ENCODE results near the gene ZFY.
"Not testable (repeated sequence)": the region's sequence is repeated elsewhere in the genome, so short reads cannot be mapped to it uniquely, and the experiment has no call there.

The ZFY gene

DNA sequence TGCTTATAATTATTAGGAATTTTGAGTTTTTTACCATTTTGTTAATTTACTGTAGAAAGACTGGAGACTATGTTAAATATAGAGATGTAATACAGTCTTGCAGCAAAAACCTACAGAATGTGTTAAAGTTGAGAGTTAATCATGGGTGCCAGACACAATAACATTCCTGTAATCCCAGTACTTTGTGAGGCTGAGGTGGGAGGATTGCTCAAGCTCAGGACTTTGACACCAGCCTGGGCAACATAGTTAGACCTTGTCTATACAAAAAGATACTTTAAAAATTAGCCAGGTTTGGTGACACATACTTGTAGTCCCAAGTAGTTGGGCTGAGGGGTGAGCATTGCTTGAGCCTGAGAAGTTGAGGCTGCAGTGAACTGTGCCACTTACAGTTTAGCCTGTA, 17.7 kb downstream of the ZFY start:
- no peaks in the 10 kb centered on the region for H3K4me1 Mint-ChIP-seq (ENCODE audit: low read depth)
- DNase-seq = no peak
- H3K27me3 Mint-ChIP-seq = no peaks in the 10 kb centered on the region
- H3K9me3 Mint-ChIP-seq = no peaks in the 10 kb centered on the region
- H3K27ac Mint-ChIP-seq = no peak overlapping the region
- no peaks in the 10 kb centered on the region for H3K36me3 Mint-ChIP-seq (ENCODE audit: low read depth)
- H3K4me3 Mint-ChIP-seq = no peak overlapping the region

DNA sequence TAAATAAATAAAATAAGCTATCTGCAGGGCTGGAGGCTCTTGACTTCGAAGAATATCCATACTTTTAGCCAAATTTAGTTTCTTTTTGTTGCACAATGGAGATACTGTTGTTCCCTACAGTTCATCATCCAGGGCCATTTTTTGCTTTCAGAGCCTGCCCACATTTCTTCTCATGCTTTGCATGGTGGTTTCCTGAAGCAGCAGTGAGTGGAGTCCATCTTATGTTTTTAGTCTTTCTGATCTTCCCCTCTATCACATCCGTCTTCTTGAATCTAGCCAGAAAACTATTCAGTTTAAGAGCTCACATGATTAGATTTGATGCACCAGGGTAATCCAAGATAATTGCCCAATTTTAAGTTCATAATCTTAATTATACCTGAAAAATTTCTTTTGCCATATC, 19.6 kb downstream of the ZFY start:
- no peak for DNase-seq
- H3K36me3 Mint-ChIP-seq (ENCODE audit: low read depth) = no peaks in the 10 kb centered on the region
- no peaks in the 10 kb centered on the region for H3K27me3 Mint-ChIP-seq
- no peaks in the 10 kb centered on the region for H3K9me3 Mint-ChIP-seq
- H3K27ac Mint-ChIP-seq = no peak overlapping the region
- H3K4me3 Mint-ChIP-seq = no peak overlapping the region
- no peaks in the 10 kb centered on the region for H3K4me1 Mint-ChIP-seq (ENCODE audit: low read depth)

DNA sequence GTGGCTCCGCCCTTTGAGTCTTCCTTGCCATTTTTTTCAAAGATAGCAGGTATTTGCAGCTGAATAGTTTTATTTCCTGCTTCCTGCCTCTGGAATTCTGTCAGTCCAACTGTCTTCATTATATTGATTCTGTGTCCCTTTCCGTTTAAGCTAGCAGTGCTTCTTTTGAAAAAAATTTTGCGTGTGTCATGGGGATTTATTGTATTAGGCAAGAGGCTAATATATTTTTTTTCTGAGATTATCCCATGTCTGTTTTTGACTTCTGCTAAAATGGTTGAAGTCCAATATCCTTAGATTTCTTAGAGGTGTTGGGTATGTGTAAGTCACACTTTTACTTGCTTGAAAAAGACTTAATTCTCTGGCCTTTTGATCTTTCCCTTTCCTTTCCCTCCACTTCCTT, 20.4 kb downstream of the ZFY start:
- H3K36me3 Mint-ChIP-seq (ENCODE audit: low read depth) = no peaks in the 10 kb centered on the region
- no peaks in the 10 kb centered on the region for H3K4me1 Mint-ChIP-seq (ENCODE audit: low read depth)
- H3K9me3 Mint-ChIP-seq = no peaks in the 10 kb centered on the region
- no peak overlapping the region for H3K4me3 Mint-ChIP-seq
- no peaks in the 10 kb centered on the region for H3K27me3 Mint-ChIP-seq
- no peak overlapping the region for H3K27ac Mint-ChIP-seq
- no peak for DNase-seq

DNA sequence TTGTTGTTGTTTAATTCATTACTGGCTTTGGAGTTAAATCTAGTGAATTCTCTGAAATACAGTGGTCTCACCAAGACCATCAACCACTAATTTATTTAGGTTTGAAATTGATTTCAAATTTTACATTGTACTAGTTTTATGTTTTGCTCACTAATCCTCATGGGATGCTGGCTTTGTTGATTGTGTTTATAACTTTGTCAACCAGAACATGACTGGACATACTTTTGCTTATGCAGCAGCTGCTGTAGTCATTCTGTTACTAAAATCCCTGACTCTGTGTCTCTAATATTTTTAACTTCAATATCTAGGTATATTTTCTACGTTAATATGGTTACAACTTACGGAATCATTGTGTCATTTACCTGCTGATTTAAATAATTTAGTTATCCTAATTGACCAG, 26.9 kb downstream of the ZFY start:
- Mint-ChIP-seq H3K9me3 (no peaks in the 10 kb centered on the region), H3K27ac (no peak overlapping the region), H3K4me1 (ENCODE audit: low read depth) (no peaks in the 10 kb centered on the region), H3K4me3 (no peak overlapping the region), H3K36me3 (ENCODE audit: low read depth) (no peaks in the 10 kb centered on the region), H3K27me3 (no peaks in the 10 kb centered on the region)
- no peak for DNase-seq

DNA sequence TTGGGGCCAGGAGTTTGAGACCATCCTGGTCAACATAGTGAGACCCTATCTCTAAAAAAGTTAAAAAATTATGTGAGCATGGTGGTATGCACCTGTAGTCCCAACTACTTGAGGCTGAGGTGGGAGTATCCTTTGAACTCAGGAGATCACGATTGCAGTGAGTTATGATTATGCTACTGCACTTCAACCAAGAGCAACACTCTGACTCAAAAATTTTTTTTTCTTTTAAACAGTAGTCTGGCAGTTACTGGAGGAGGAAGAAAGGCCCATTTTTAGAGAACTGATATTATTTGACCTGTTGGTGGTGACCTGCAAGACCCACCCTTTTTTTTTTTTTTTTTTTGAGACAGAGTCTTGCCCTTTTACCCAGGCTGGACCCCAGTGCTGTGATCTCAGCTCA, 29.6 kb downstream of the ZFY start:
- H3K27me3 Mint-ChIP-seq = no peaks in the 10 kb centered on the region
- H3K27ac Mint-ChIP-seq = no peak overlapping the region
- no peaks in the 10 kb centered on the region for H3K9me3 Mint-ChIP-seq
- H3K36me3 Mint-ChIP-seq (ENCODE audit: low read depth) = no peaks in the 10 kb centered on the region
- no peak overlapping the region for H3K4me3 Mint-ChIP-seq
- no peak for DNase-seq
- H3K4me1 Mint-ChIP-seq (ENCODE audit: low read depth) = no peaks in the 10 kb centered on the region

DNA sequence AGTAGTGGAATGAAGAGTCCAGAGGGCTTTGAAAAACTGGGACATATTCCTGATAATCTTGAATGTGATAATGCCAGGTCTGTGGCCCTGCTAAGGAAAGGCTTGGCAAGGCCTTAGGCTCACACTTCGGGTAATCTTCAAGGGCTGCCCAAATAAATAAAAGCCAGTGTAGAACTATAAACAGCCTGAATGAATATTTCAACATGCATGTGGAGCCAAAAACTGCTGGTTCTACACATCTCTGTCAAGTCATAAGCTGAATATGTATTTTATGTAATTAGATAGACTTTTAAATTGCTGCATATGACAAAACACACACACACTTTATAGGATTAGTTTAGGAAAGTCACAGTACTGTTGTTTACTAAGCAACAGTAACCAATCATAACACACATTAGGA, 30.4 kb downstream of the ZFY start:
- H3K4me1 Mint-ChIP-seq (ENCODE audit: low read depth) = no peaks in the 10 kb centered on the region
- DNase-seq = no peak
- H3K36me3 Mint-ChIP-seq (ENCODE audit: low read depth) = no peaks in the 10 kb centered on the region
- no peak overlapping the region for H3K27ac Mint-ChIP-seq
- no peaks in the 10 kb centered on the region for H3K9me3 Mint-ChIP-seq
- H3K27me3 Mint-ChIP-seq = no peaks in the 10 kb centered on the region
- no peak overlapping the region for H3K4me3 Mint-ChIP-seq

DNA sequence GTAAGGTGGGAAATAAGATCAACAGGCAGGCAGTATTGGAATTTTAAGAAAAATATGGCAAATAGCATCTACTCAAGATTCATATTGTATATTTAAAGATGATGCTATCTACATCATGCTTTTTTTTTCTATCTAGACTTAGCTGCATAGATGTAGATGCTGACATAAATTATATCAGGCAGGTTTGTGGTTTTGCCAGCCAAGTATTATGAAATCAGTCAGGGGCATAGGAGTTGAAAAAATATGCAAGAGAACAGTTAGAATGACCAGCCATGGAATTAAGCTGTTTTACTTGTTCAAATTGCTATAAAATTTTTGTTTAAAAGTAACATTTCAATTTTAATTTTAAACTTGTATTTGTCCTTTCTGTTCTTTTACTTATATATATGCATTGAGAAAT, 34.4 kb downstream of the ZFY start:
- no peaks in the 10 kb centered on the region for H3K4me1 Mint-ChIP-seq (ENCODE audit: low read depth)
- H3K9me3 Mint-ChIP-seq = no peaks in the 10 kb centered on the region
- H3K4me3 Mint-ChIP-seq = no peak overlapping the region
- no peak overlapping the region for H3K27ac Mint-ChIP-seq
- H3K27me3 Mint-ChIP-seq = no peaks in the 10 kb centered on the region
- no peaks in the 10 kb centered on the region for H3K36me3 Mint-ChIP-seq (ENCODE audit: low read depth)
- no peak for DNase-seq

DNA sequence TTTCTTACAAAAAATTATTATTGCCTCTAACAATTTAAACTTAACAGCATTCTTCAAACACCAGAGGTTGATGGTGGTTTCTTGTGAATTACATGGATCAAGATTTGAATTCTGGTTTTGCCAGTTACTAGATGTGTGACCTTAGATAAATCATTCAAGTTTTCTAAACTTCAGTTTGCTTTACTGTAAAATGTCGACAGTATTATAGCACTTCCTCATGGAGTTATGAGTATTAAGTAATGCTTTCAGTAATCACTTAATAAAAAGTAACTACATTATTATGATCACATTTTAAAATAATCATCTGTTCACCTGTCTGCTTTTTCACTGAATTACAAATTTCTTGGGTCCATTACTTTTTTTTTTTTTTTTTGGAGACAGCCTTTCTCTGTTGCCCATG, 37.5 kb downstream of the ZFY start:
- Mint-ChIP-seq H3K27me3 (no peaks in the 10 kb centered on the region), H3K36me3 (ENCODE audit: low read depth) (no peaks in the 10 kb centered on the region), H3K27ac (no peak overlapping the region), H3K4me1 (ENCODE audit: low read depth) (no peaks in the 10 kb centered on the region), H3K4me3 (no peak overlapping the region), H3K9me3 (no peaks in the 10 kb centered on the region)
- DNase-seq = no peak

DNA sequence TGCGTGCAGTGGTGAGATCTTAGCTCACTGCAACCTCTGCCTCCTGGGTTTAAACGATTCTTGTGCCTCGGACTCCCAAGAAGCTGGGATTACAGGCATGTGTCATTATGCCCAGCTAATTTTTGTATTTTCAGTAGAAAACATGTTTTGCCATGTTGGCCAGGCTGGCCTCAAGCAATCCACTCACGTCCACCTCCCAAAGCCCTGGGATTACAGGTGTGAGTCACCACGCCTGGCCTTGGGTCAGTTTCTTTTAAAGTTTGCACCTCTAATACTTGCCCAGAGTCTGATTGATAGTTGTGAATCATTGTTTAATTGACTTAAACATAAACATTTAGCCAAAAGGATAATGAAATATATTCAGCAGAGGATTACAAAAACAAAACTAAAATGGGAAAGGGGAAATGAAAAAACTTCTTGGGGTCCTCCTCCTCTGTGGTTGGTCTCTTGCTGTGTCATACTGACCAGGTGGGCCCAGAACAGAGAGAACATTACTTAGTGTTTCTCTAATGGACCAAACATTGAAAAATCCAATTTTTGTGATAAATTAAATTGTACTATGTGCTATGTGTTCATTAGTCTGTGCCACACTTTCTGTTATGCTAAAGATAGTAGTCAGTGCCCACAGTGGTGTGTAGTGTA, 38.0 kb downstream of the ZFY start:
- H3K4me1 Mint-ChIP-seq (ENCODE audit: low read depth) = no peaks in the 10 kb centered on the region
- no peak overlapping the region for H3K27ac Mint-ChIP-seq
- no peak overlapping the region for H3K4me3 Mint-ChIP-seq
- no peaks in the 10 kb centered on the region for H3K36me3 Mint-ChIP-seq (ENCODE audit: low read depth)
- H3K27me3 Mint-ChIP-seq = no peaks in the 10 kb centered on the region
- no peaks in the 10 kb centered on the region for H3K9me3 Mint-ChIP-seq
- no peak for DNase-seq

DNA sequence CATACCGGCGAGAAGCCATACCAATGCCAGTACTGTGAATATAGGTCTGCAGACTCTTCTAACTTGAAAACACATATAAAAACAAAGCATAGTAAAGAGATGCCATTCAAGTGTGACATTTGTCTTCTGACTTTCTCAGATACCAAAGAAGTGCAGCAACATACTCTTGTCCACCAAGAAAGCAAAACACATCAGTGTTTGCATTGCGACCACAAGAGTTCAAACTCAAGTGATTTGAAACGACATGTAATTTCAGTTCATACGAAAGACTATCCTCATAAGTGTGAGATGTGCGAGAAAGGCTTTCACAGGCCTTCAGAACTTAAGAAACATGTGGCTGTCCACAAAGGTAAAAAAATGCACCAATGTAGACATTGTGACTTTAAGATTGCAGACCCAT, 44.1 kb downstream of the ZFY start:
- no peaks in the 10 kb centered on the region for H3K36me3 Mint-ChIP-seq (ENCODE audit: low read depth)
- no peak overlapping the region for H3K27ac Mint-ChIP-seq
- H3K27me3 Mint-ChIP-seq = no peaks in the 10 kb centered on the region
- DNase-seq = no peak
- H3K4me3 Mint-ChIP-seq = no peak overlapping the region
- no peaks in the 10 kb centered on the region for H3K4me1 Mint-ChIP-seq (ENCODE audit: low read depth)
- H3K9me3 Mint-ChIP-seq = no peaks in the 10 kb centered on the region

DNA sequence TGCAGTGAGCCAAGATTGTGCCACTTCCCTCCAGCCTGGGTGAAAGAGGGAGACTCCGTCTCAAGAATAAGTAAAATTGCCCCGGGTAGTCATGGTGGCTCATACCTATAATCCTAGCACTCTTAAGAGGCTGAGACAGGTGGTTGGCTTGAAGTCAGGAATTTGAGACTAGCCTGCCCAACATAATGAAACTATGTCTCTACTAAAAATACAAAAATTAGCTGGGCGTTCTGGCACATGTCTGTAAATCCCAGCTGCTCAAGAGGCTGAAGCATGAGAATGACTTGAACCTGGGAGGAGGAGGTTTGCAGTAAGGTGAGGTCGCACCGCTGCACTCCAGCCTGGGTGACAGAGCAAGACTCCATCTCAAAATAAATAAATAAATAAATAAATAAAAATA, 49.3 kb downstream of the ZFY start:
- Mint-ChIP-seq H3K9me3 (no peaks in the 10 kb centered on the region), H3K4me1 (ENCODE audit: low read depth) (no peaks in the 10 kb centered on the region), H3K36me3 (ENCODE audit: low read depth) (no peaks in the 10 kb centered on the region), H3K27ac (no peak overlapping the region), H3K27me3 (no peaks in the 10 kb centered on the region), H3K4me3 (no peak overlapping the region)
- DNase-seq = no peak

DNA sequence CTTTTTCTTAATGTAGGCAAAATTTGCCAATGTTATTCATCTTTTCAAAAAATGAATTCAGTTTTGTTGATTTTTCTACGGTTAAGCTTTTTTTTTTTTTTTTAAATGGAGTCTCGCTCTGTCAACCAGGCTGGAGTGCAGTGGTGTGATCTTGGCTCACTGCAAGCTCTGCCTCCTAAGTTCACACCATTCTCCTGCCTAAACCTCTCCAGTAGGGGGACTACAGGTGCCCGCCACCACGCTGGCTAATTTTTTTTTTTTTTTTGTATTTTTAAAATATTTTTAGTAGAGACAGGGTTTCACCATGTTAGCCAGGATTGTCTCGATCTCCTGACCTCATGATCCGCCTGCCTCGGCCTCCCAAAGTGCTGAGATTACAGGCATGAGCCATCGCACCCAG, 52.0 kb downstream of the ZFY start:
- H3K4me1 Mint-ChIP-seq (ENCODE audit: low read depth); H3K36me3 Mint-ChIP-seq (ENCODE audit: low read depth); H3K27me3 Mint-ChIP-seq; DNase-seq; H3K9me3 Mint-ChIP-seq; H3K27ac Mint-ChIP-seq; H3K4me3 Mint-ChIP-seq: not testable (repeated sequence)

DNA sequence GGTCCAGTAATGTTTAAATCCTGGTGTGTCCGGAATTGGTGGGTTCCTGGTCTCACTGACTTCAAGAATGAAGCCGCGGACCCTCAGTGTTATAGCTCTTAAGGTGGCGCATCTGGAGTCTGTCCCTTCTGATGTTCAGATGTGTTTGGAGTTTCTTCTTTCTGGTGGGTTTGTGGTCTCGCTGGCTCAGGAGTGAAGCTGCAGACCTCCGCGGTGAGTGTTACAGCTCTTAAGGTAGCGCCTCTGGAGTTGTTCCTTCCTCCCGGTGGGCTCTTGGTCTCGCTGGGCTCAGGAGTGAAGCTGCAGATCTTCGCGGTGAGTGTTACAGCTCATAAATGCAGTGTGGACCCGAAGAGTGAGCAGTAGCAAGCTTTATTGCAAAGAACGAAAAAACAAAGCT, 62.2 kb downstream of the ZFY start:
- H3K27me3 Mint-ChIP-seq; H3K36me3 Mint-ChIP-seq (ENCODE audit: low read depth); DNase-seq; H3K9me3 Mint-ChIP-seq; H3K4me3 Mint-ChIP-seq; H3K27ac Mint-ChIP-seq; H3K4me1 Mint-ChIP-seq (ENCODE audit: low read depth): not testable (repeated sequence)

DNA sequence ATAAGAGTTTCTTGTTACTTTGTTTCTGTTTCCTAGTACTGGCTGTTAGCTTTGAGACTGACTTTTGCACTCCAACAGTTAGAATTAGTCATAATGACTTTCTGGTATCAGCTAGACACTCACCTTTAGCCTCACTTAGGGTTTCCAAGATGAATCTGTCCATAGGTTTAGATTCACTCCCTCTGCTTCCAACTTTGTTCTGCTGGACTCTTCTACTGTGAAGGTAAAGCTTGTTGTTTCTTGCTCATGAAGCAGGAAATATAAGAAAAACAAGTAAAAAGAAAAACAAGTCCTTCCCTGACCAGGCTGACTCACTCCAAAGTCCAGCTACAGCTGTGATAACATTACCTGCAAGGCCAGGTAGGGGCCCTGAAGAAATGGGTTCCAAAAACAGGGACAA, 67.0 kb downstream of the ZFY start:
- Mint-ChIP-seq H3K27ac (no peak overlapping the region), H3K4me3 (no peak overlapping the region), H3K27me3 (no peaks in the 10 kb centered on the region), H3K9me3 (no peaks in the 10 kb centered on the region), H3K4me1 (ENCODE audit: low read depth) (no peaks in the 10 kb centered on the region), H3K36me3 (ENCODE audit: low read depth) (no peaks in the 10 kb centered on the region)
- DNase-seq = no peak

DNA sequence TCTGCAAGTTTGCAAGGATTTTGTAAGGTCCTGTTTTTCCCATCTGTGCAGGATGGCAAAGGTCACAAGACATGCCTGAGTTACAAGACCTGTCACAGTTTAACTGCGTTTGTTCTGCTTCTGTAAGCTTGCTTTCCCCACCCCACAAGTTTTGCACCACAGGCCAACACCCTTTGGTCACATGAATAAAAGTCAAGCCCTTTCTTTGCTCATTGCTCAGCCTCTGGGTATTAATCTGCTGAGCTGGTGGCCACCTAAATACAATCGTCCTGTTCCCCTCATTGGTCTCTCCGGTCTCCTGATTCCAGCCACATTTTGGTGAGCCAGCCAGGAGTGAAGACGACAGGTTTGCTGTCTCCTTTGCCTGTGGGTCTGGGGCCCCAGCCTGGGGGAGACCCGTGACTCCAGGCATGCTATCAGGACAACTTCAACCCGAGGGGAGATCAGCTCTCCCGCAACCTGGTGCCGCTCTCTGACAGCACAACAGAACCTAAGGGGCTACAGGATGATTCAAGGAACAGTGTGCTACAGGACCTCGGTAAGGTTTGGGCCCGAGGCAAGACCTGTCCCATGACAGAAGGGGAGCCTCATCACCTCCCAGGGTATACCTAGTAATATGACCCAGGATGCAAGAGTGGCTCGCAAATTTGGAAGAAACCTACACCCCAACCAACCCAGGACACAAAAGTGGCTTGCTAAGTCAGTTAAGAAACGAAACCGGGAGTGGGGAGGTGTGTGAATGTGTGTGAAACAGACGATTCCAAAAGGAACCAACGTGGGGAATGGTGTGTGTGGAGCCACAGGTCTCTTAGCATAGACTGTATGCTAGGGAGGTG, 67.7 kb downstream of the ZFY start:
- Mint-ChIP-seq H3K4me1 (ENCODE audit: low read depth) (no peaks in the 10 kb centered on the region), H3K36me3 (ENCODE audit: low read depth) (no peaks in the 10 kb centered on the region), H3K27me3 (no peaks in the 10 kb centered on the region), H3K4me3 (no peak overlapping the region), H3K9me3 (no peaks in the 10 kb centered on the region), H3K27ac (no peak overlapping the region)
- no peak for DNase-seq

DNA sequence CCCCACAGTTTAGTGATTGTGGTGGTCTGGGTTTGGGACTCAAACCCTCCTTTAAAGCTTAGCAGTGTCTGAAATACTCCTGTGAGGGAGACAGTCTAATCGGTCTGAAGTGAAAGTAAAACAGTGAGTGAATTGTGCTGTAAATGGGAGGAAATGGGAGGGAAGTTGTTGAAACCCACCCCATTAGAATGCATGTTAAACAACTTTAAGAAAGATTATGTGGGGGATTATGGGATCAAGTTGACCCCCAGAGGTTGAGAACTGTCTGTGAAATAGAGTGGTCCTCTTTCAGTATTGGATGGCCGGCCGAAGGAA, 68.3 kb downstream of the ZFY start:
- H3K4me1 Mint-ChIP-seq (ENCODE audit: low read depth) = no peaks in the 10 kb centered on the region
- H3K9me3 Mint-ChIP-seq = no peaks in the 10 kb centered on the region
- DNase-seq = no peak
- H3K36me3 Mint-ChIP-seq (ENCODE audit: low read depth) = no peaks in the 10 kb centered on the region
- H3K27me3 Mint-ChIP-seq = no peaks in the 10 kb centered on the region
- H3K27ac Mint-ChIP-seq = no peak overlapping the region
- H3K4me3 Mint-ChIP-seq = no peak overlapping the region
